Right lobe of liver (tissue), 6 donors: Measurements from ENCODE around the gene ZNF521. TPM values are rescaled to one million over a fixed set of nuclear protein-coding genes. Genes with fewer than 3 reads are reported as not detected.

Experiments
- ATAC-seq, 4 donors: fragments of 200-7000 bp; cut with Tn5 transposase; one replicate each; pipeline ENCODE4 v1.9.1; 2020; ENCODE audit warnings: mild to moderate bottlenecking in 4 of 4, moderate library complexity in 4 of 4
- DNase-seq, 3 donors: peaks; one replicate each; pipeline ENCODE4 v3.0.0-alpha.2; 2020
- H3K27ac ChIP-seq, 3 donors: fragments of 200-600 bp; one replicate each; pipeline ENCODE4 v1.8.0; 2022
- H3K27me3 ChIP-seq, 2 donors: fragments of 200-600 bp; one replicate each; pipeline ENCODE4 v1.8.0; 2022
- H3K36me3 ChIP-seq, 4 donors: fragments of 200-600 bp; sonication (generic) in 1 of 4; one replicate each; pipeline versions ENCODE4 v1.5.1 to v1.8.0; 2017 to 2022; ENCODE audit warnings: control low read depth in 1 of 4
- H3K4me1 ChIP-seq, 4 donors: fragments of 200-600 bp; sonication (generic) in 1 of 4; one replicate each; pipeline versions ENCODE4 v1.5.1 to v1.8.0; 2017 to 2022; ENCODE audit warnings: control low read depth in 1 of 4
- H3K4me3 ChIP-seq, 3 donors: fragments of 200-600 bp; one replicate each; pipeline ENCODE4 v1.8.0; 2022
- H3K9me3 ChIP-seq, 4 donors: fragments of 200-600 bp; sonication (generic) in 1 of 4; one replicate each; pipeline versions ENCODE4 v1.5.1 to v1.8.0; 2017 to 2022; ENCODE audit warnings: control low read depth in 1 of 4
- POLR2A ChIP-seq: fragments of 450-650 bp; IDR thresholded peaks from one replicate; pipeline ENCODE4 v1.6.1; 2017; ENCODE audit warnings: antibody characterized with exemption, mild to moderate bottlenecking
- WGBS: methylation state at CpG from one replicate; pipeline ENCODE4 v1.1.6; 2018; ENCODE audit warnings: low coverage, low lambda C conversion rate; ENCODE audit not compliant: insufficient coverage; ENCODE audit errors: missing lambda C conversion rate; 5-methylcytosine and 5-hydroxymethylcytosine counted together
- intact Hi-C, 2 donors: fragments of 100-400 bp; cut with DNase I; formaldehyde crosslinking; loops; one replicate each; pipeline versions ENCODE4 v1.11.2 to v1.14.1; 2022
- total RNA-seq, 6 experiments: library from RNA; depleted of rRNA in 2 of 6; stranded (reverse); fragments of >200 nt in 2 of 6; fragmentation: NEBNext Ultra II Directional in 3 of 6; extraction: Animal tissue kit (Norgen Biotek cat#: 25700) in 3 of 6; gene quantifications; one replicate each; pipeline versions ENCODE4 v1.1.0 to v1.2.4, GENCODE V29; 2016 to 2023
- TF ChIP-seq, protein P1 (sequence below), 4 donors: fragments of 200-600 bp in 3 of 4; fragments of 450-650 bp in 1 of 4; IDR thresholded peaks; one replicate each; pipeline versions ENCODE4 v1.5.1 to v1.8.0; 2016 to 2022; ENCODE audit warnings: antibody characterized with exemption in 4 of 4, mild to moderate bottlenecking in 2 of 4
- donor health status: DM: no; HTN: yes; CAD: no.
- donor health status: DM: no; HTN: no; CAD: no.
- donor health status: DM: no; HTN: no; CAD: no.
- donor health status: DM: no; HTN: yes; CAD: no.
- donor health status: DM: no; HTN: yes; CAD: no.

The ZNF521 gene
- total RNA-seq, 6 experiments from 2014 or later = 0.31 to 2.9 (median 1.3) TPM

DNA sequence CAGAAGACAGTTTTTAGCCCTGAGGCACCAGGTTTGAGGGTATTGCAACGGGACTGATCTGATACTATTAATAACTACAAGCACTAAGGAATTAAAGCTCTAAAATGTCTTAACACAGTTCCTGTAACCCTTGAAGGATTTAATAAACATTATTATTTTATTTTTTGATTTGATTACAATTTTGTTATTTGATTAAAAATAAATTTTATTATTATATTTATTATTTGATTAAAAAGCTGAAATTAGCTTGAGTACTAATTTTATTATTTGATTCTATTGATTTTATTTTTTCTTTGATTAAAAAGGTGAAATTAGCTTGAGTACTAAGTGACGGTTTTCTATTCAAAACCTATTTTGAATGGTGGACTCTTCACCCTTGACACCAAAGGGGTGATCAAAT lies 307.3 kb downstream of the ZNF521 start:
- TF ChIP-seq, protein P1, sequence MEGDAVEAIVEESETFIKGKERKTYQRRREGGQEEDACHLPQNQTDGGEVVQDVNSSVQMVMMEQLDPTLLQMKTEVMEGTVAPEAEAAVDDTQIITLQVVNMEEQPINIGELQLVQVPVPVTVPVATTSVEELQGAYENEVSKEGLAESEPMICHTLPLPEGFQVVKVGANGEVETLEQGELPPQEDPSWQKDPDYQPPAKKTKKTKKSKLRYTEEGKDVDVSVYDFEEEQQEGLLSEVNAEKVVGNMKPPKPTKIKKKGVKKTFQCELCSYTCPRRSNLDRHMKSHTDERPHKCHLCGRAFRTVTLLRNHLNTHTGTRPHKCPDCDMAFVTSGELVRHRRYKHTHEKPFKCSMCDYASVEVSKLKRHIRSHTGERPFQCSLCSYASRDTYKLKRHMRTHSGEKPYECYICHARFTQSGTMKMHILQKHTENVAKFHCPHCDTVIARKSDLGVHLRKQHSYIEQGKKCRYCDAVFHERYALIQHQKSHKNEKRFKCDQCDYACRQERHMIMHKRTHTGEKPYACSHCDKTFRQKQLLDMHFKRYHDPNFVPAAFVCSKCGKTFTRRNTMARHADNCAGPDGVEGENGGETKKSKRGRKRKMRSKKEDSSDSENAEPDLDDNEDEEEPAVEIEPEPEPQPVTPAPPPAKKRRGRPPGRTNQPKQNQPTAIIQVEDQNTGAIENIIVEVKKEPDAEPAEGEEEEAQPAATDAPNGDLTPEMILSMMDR (IDR thresholded peaks at IDR 0.05) = no peak
- WGBS = 39% methylated on average over 2 of the region's 2 CpGs
- Histone ChIP-seq H3K27ac (no peak overlapping the region), H3K4me3 (no peak overlapping the region), H3K9me3 (no peaks in the 10 kb centered on the region), H3K4me1 (no peaks in the 10 kb centered on the region), H3K27me3 (no peaks in the 10 kb centered on the region), H3K36me3 (no peaks in the 10 kb centered on the region)
- DNase-seq = no peak
- no peak for ATAC-seq
- intact Hi-C loops = no loop called here

DNA sequence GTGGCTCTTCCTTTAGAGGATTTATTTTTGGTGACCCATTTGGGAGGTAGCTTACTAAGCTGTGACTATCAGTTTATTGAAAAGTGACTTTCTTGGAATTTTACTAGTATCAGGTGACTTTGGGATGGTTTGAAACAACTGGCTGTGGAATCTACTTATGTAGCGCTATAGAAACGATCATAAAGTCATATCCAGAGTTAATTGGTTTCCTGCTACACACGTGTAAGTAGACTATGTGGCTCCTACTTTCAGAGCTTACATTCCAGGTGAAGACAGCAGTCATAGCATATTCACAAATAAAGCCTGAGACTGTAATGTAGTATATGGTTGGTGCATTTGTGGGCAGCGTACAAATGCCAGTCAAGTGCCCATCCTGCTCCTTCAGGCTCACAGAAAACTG lies 308.9 kb downstream of the ZNF521 start:
- 45% methylated on average over 4 of the region's 4 CpGs for WGBS
- Histone ChIP-seq H3K4me3 (no peak overlapping the region), H3K9me3 (no peaks in the 10 kb centered on the region), H3K27ac (no peak overlapping the region), H3K27me3 (no peaks in the 10 kb centered on the region), H3K4me1 (no peaks in the 10 kb centered on the region), H3K36me3 (no peaks in the 10 kb centered on the region)
- intact Hi-C loops = no loop called here
- TF ChIP-seq, protein P1 (IDR thresholded peaks at IDR 0.05) = no peak
- no peak for TF ChIP-seq POLR2A
- DNase-seq (no peak), ATAC-seq (no peak)

DNA sequence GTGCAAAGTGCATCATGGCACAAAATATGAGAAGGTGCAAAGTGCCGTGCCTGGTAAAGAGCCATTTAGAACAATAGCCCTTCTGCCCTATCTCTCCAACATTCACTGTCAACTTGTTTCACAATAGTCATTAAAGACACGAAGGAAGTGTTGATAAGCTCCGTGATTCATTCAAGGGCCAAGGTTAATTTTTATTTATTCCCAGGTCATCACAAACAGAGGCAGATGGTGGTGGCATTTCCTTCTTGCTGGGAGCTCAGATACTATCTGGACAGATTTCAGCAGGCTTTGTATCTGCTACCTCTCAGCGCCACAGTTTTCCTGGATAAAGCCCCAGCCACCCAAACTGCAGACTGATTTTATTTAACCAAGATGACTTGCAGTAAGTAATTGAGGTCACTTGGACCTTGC lies 309.3 kb downstream of the ZNF521 start:
- no peaks in the 10 kb centered on the region for H3K27me3 ChIP-seq
- intact Hi-C loops = no loop called here
- H3K36me3 ChIP-seq = no peaks in the 10 kb centered on the region
- DNase-seq = no peak
- H3K4me1 ChIP-seq = no peaks in the 10 kb centered on the region
- 16% methylated on average over 4 of the region's 4 CpGs for WGBS
- H3K9me3 ChIP-seq = no peaks in the 10 kb centered on the region
- TF ChIP-seq, protein P1 (IDR thresholded peaks at IDR 0.05) = no peak
- no peak for TF ChIP-seq POLR2A
- H3K4me3 ChIP-seq = no peak overlapping the region
- ATAC-seq = peak in 1 of 4 donors; percentile 26
- no peak overlapping the region for H3K27ac ChIP-seq

DNA sequence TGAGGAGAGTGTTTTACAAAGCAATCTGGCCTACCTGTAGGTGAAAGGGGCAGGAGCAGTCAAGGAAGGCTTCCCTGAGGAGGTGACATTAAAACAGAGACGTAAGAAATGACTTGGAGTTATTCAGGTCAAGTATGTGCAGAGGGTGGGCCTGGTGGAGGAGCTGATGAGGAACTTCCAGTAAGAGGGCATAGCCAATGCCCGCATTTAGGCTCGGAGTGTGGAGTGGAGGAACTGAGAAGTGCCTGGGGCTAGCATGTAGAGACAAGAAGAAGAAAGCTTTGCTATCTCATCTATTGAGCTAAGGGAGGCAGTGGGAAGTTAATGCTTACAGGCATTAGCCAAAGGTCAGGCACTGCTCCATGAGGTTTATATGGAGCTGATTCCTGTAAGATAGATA lies 312.2 kb downstream of the ZNF521 start:
- Histone ChIP-seq H3K4me3 (no peak overlapping the region), H3K27ac (no peak overlapping the region), H3K27me3 (no peaks in the 10 kb centered on the region), H3K4me1 (no peaks in the 10 kb centered on the region), H3K36me3 (no peaks in the 10 kb centered on the region), H3K9me3 (no peaks in the 10 kb centered on the region)
- 44% methylated on average over 3 of the region's 3 CpGs for WGBS
- no peak for TF ChIP-seq POLR2A
- TF ChIP-seq, protein P1 (IDR thresholded peaks at IDR 0.05) = no peak
- no peak for DNase-seq
- intact Hi-C loops = no loop called here
- ATAC-seq = no peak

DNA sequence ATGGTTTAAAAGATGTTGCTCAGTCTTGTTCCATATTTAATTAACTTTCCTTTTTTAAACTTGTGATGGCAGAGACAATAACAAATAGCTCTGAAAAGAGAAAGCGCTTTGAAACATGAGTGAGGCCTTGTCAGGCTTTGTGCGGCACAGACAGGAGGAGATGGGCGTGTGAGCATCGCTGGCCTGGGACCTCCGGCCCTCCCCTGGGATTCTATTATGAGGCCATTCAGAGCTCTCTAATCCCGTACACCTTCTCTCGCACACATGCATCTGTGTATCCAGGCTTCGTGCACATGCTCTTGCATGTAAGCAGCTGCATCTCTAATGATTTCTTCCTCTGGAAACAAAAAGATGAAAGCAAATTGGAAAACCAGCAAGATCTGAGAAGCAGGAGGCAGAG lies 313.7 kb downstream of the ZNF521 start:
- Histone ChIP-seq H3K4me3 (no peak overlapping the region), H3K27me3 (no peaks in the 10 kb centered on the region), H3K36me3 (no peaks in the 10 kb centered on the region), H3K27ac (no peak overlapping the region), H3K4me1 (no peaks in the 10 kb centered on the region), H3K9me3 (no peaks in the 10 kb centered on the region)
- ATAC-seq = no peak
- TF ChIP-seq POLR2A = no peak
- TF ChIP-seq, protein P1 (IDR thresholded peaks at IDR 0.05) = no peak
- intact Hi-C loops = no loop called here
- 77% methylated on average over 8 of the region's 8 CpGs for WGBS
- DNase-seq = no peak
